HFF-Myc (cell line): ENCODE measurements around the gene NKX1-1.

Experiments
- DNase-seq: peaks from one replicate; pipeline ENCODE4 v3.0.0-alpha.2; 2011; ENCODE audit warnings: low read depth; ENCODE audit errors: extremely low read depth
- H3K4me3 ChIP-seq: replicated peaks from 2 replicates; pipeline ENCODE4 v1.5.1; 2011; ENCODE audit warnings: low read depth, mild to moderate bottlenecking, control low read depth, low read length
- TF ChIP-seq, protein P1 (sequence below): IDR thresholded peaks from 2 replicates; pipeline ENCODE4 v1.5.1; 2012; ENCODE audit warnings: mild to moderate bottlenecking, low read depth, low read length, control low read depth; ENCODE audit errors: missing control alignments

The NKX1-1 gene

DNA sequence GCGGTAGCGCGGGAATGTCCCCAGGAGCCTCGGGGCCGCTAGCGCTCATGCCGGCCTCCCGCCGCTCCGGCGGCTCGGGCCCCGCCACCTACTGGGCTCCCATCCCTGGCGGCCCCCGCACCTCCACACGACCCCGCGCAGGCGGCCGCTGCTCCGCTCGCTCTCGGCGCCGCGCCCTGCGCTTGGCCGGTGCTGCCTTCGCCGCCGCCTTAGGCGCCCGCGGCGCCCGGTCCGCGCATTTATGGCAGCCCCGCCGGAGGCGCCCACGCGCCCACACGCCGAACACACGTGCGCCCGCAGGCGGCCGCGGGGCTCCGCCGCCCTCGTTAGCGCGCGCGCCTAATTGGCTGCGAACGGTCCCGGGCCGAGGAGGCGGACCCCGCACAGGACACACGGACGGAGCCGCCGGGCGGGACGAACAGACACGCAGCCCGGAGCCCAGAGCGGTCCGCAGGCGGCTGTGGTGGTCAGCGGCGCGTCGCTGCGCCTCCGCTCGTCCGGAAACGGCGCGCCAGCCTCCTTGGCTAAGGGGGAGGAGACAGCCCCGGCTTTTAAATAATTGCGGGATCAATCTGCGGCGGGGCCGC is at the start of gene NKX1-1:
TSS of gene NKX1-1 (minus strand) at position 49 of the 587 bp plus-strand sequence. CDS start at position 49, 0 bp downstream.
- TF ChIP-seq, protein P1, sequence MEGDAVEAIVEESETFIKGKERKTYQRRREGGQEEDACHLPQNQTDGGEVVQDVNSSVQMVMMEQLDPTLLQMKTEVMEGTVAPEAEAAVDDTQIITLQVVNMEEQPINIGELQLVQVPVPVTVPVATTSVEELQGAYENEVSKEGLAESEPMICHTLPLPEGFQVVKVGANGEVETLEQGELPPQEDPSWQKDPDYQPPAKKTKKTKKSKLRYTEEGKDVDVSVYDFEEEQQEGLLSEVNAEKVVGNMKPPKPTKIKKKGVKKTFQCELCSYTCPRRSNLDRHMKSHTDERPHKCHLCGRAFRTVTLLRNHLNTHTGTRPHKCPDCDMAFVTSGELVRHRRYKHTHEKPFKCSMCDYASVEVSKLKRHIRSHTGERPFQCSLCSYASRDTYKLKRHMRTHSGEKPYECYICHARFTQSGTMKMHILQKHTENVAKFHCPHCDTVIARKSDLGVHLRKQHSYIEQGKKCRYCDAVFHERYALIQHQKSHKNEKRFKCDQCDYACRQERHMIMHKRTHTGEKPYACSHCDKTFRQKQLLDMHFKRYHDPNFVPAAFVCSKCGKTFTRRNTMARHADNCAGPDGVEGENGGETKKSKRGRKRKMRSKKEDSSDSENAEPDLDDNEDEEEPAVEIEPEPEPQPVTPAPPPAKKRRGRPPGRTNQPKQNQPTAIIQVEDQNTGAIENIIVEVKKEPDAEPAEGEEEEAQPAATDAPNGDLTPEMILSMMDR = no peak
- no peak for DNase-seq
- no peak within 1 kb of the TSS for H3K4me3 ChIP-seq

DNA sequence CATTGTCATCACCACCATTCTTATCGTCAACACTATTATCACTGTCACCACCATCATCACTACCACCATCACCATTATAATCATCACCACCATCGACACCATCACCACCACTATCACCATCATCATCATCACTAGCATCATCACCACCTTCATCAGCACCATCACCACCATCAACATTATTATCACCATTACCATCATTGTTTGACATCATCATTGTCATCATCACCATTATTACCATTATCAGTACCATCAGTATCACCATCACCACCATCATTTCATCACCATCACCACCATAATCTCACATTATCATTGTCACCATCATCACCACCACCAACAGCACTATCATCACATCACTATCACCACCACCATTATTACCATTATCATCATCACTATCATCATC is 47.5 kb upstream of the NKX1-1 start:
- TF ChIP-seq, protein P1 = no peak
- no peak overlapping the region for H3K4me3 ChIP-seq

DNA sequence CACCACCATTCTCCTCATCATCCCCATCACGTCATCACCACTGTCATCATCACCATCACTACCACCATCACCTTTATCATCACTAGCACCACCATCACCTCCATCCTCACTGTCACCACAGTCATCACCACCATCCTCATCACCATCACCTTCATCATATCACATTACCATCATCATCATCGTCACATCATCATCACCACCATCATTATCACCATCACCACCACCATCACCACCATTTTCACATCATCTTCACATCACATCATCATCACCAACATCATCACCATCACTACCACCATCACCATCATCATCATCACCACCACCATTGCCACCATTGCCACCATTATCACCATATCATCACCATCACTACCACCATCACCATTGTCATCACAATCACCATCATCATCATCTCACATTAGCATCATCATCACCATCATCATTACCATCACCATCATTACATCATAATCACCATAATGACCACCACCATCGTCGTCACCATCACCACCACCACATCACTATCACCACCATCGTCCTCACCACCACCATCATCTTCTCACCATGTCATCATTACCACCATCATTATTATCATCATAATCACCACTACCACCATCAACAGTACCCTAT is 46.3 kb upstream of the NKX1-1 start:
- TF ChIP-seq, protein P1 = no peak
- no peak overlapping the region for H3K4me3 ChIP-seq
- DNase-seq = no peak

More for the DNA sequence above, 47.5 kb upstream of the NKX1-1 start:
- DNase-seq = no peak

DNA sequence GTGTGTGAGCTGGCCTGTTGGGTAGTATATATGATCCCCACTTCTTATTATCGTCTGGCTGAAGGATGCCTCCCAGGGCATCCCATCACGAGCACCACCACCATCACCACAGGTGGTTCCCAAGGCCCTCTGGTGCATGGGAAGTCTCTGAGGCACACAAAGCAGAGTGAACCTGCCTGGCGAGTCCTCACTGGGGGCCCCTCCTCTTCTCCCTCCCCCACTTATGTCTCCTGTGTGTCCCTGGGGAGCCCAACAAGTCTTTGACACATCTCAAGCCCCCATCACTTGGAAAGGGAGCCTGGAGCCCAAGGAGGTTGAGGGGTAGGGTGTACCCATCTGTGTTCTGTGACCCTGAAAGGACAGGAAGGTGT is 45.5 kb upstream of the NKX1-1 start:
- DNase-seq = no peak
- TF ChIP-seq, protein P1 = no peak
- no peak overlapping the region for H3K4me3 ChIP-seq

DNA sequence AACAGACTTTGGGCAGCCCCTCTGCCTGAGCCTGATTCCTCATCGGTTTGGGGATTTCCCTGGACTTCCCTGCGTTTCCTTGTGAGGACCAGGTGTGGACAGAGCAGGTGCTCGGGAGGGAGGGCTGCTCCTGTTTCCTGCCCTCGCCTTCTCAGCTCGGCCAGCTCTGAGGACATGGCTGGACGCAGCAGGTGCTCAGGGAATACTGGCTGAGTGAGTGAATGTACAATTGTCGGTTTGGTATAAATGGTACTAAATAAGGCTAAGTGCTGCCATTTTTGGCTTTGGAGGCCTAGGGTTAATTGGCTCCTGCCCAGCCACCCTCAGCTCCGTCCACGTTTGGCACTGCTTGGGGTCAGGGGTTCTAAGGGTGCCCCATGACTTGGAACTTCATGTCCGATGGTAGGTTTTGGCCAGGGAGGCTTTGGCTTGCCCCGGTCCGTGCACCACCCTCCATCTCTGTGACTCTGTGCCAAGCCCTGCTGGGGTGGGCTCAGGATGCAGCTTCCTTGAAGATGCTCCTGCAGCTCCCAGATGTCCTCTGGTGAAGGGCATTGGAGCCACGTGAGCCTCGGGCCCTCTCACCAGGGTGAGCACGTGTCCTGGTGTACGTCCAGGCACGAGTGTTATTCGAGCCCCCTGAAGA is 45.0 kb upstream of the NKX1-1 start:
- no peak overlapping the region for H3K4me3 ChIP-seq
- no peak for DNase-seq
- TF ChIP-seq, protein P1 = no peak

DNA sequence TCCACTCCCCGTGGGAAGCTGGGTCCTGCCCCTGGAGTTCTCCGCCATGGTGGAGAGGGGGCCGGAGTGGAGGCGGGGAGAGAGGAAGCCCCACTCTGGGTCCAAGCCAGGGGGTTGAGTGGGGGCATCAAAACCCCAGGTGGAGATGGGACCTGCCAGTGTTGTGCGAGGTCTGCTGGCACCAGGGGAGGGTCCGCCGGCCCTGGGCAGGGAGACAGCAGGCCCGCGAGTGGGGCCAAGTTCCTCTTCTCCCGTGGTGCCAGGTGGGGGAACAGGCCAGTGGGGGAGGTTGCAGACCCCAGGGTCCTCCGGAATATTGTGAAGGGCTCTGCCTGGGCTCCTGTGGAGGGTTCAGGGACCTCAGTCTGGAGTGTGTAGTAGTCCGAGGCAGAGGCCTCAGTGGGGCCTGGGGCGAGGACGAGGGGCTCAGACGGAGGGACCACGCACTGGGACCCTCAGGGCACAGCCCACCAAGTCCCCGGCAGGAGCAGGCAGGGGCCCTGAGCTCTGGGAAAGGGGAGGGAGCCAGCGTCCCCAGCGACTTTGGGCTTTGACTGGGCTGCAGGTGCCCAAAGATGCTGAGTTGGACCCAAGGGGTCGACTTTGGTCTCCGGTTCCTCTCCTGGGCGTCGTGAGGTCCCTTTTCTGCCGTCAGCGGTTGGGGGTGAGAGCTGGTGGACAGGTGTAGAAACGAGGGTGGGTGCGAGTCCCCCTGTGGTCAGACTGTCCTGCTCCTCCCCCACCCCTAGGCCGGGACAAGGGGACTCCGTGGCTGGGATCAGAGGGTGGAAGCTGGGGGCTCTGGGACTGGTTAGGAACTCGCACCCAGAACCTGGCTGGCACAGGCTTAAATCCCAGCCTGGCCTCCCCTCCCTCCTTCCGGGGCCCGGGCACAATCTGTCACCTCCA is 43.8 kb upstream of the NKX1-1 start:
- no peak for DNase-seq
- H3K4me3 ChIP-seq = no peak overlapping the region
- TF ChIP-seq, protein P1 = no peak
